Measurements from ENCODE around the gene EXOC1L. TPM values are rescaled to one million over a fixed set of nuclear protein-coding genes. Genes with fewer than 3 reads are reported as not detected.
A peak's percentile ranks its signal among the peaks of the same experiment; 100 is the strongest.

Gene EXOC1L
- total RNA-seq, 2 donors from 2014 or later, result not detected

- Histone ChIP-seq H3K4me3 (no peak overlapping the region), H3K4me1 (peaks cover 11% of the 10 kb centered on the region), H3K36me3 (replicated peaks in 1 of 2; ENCODE audit: insufficient read depth in 1 of 2, low read depth in 2 of 2) (no peaks in the 10 kb centered on the region), H3K27me3 (no peaks in the 10 kb centered on the region), H3K9me3 (no peaks in the 10 kb centered on the region), H3K27ac (no peak overlapping the region)
- intact Hi-C loops (cut with DNase I), result no loop called here
- ATAC-seq, result no peak
- DNase-seq, result no peak
- WGBS, 2 donors, result 38 to 63% methylated on average over 6 of the region's 6 CpGs
- TF ChIP-seq CTCF (IDR thresholded peaks at IDR 0.05), result no peak
- TF ChIP-seq POLR2A (IDR thresholded peaks at IDR 0.05), result no peak
These were observed 32.3 kb downstream of the EXOC1L start for GRCh38 chr4:55851885-55852284.

- DNase-seq, result peak; percentile 98 to 99 (median 98)
These were observed 34.0 kb downstream of the EXOC1L start, which contains the start of gene EXOC1 for GRCh38 chr4:55853484-55854046. EXOC1 (plus strand) TSS chr4:55853648; CDS start chr4:55858324, 4,676 bp downstream.

GRCh38 chr4:55854129-55854528, 34.5 kb downstream of the EXOC1L start:
- intact Hi-C loops (cut with DNase I), result no loop called here
- 9 to 14% methylated on average over 7 of the region's 7 CpGs for WGBS, 2 donors
- H3K27me3 ChIP-seq, result no peaks in the 10 kb centered on the region
- H3K4me3 ChIP-seq, result peak overlapping the region; percentile 71 to 92
- DNase-seq, result no peak
- ATAC-seq, result no peak
- TF ChIP-seq POLR2A (IDR thresholded peaks at IDR 0.05), result no peak
- TF ChIP-seq CTCF (IDR thresholded peaks at IDR 0.05), result no peak
- H3K9me3 ChIP-seq, result no peaks in the 10 kb centered on the region
- peaks cover 11% of the 10 kb centered on the region for H3K4me1 ChIP-seq
- H3K27ac ChIP-seq, result peak overlapping the region in 3 of 4 donors; percentile 1 to 78 (median 74)
- H3K36me3 ChIP-seq (replicated peaks in 1 of 2; ENCODE audit: insufficient read depth in 1 of 2, low read depth in 2 of 2), result no peaks in the 10 kb centered on the region

More at GRCh38 chr4:55853484-55854046, 34.0 kb downstream of the EXOC1L start, which contains the start of gene EXOC1:
- Histone ChIP-seq H3K27ac (peak within 1 kb of the TSS in 3 of 4 donors; percentile 1 to 78 (median 74)), H3K9me3 (no peaks in the 10 kb centered on the region), H3K4me3 (peak within 1 kb of the TSS; percentile 71 to 92), H3K27me3 (no peaks in the 10 kb centered on the region), H3K36me3 (replicated peaks in 1 of 2; ENCODE audit: insufficient read depth in 1 of 2, low read depth in 2 of 2) (no peaks in the 10 kb centered on the region), H3K4me1 (peaks cover 11% of the 10 kb centered on the region)
- ATAC-seq, result peak; percentile 100
- intact Hi-C loops (cut with DNase I), result no loop called here
- WGBS, 2 donors, result 0% methylated on average over 35 to 50 of the region's 50 CpGs
- TF ChIP-seq CTCF (IDR thresholded peaks at IDR 0.05) (no peak), POLR2A (IDR thresholded peaks at IDR 0.05) (peak; percentile 14 to 71 (median 66))

GRCh38 chr4:55857586-55857985, 38.0 kb downstream of the EXOC1L start:
- DNase-seq, result no peak
- Histone ChIP-seq H3K4me3 (no peak overlapping the region), H3K36me3 (replicated peaks in 1 of 2; ENCODE audit: insufficient read depth in 1 of 2, low read depth in 2 of 2) (peaks cover 0 to 3% of the 10 kb centered on the region in 2 donors), H3K4me1 (peaks cover 11% of the 10 kb centered on the region), H3K27me3 (no peaks in the 10 kb centered on the region), H3K27ac (no peak overlapping the region), H3K9me3 (no peaks in the 10 kb centered on the region)
- intact Hi-C loops (cut with DNase I), result no loop called here
- 80 to 85% methylated on average over 1 of the region's 1 CpG for WGBS, 2 donors
- TF ChIP-seq CTCF (IDR thresholded peaks at IDR 0.05) (no peak), POLR2A (IDR thresholded peaks at IDR 0.05) (no peak)
- ATAC-seq, result no peak

- H3K36me3 ChIP-seq (replicated peaks in 1 of 2; ENCODE audit: insufficient read depth in 1 of 2, low read depth in 2 of 2), result peaks cover 0 to 3% of the 10 kb centered on the region in 2 donors
- no peaks in the 10 kb centered on the region for H3K27me3 ChIP-seq
- 54 to 64% methylated on average over 2 of the region's 2 CpGs for WGBS, 2 donors
- H3K4me3 ChIP-seq, result no peak overlapping the region
- TF ChIP-seq POLR2A (IDR thresholded peaks at IDR 0.05) (no peak), CTCF (IDR thresholded peaks at IDR 0.05) (no peak)
- peaks cover 8% of the 10 kb centered on the region for H3K4me1 ChIP-seq
- no peaks in the 10 kb centered on the region for H3K9me3 ChIP-seq
- intact Hi-C loops (cut with DNase I), result no loop called here
- ATAC-seq (no peak), DNase-seq (no peak)
- H3K27ac ChIP-seq, result no peak overlapping the region
These were observed 40.1 kb downstream of the EXOC1L start for GRCh38 chr4:55859711-55860110.
